Fibroblast of lung (primary cell): ENCODE results near the gene PACS2. TPM values are rescaled to one million over a fixed set of nuclear protein-coding genes. Genes with fewer than 3 reads are reported as not detected.

Source experiments
- DNase-seq, 2 donors: peaks; one replicate each; pipeline versions ENCODE4 v3.0.0 to v3.0.0-alpha.2; 2010; ENCODE audit warnings: low read depth in 2 of 2
- H2AFZ ChIP-seq: 2 replicates; pipeline ENCODE4 v1.5.1; 2012; ENCODE audit warnings: low read length, control low read depth, inconsistent platforms
- H3K27ac ChIP-seq: 2 replicates; pipeline ENCODE4 v1.5.1; 2011; ENCODE audit warnings: low read length, control low read depth; ENCODE audit not compliant: insufficient read depth
- H3K27me3 ChIP-seq: 2 replicates; pipeline ENCODE4 v1.5.1; 2011; ENCODE audit warnings: mild to moderate bottlenecking, low read length; ENCODE audit not compliant: control insufficient read depth, insufficient read depth
- H3K36me3 ChIP-seq: 2 replicates; pipeline ENCODE4 v1.5.1; 2011; ENCODE audit warnings: low read length; ENCODE audit not compliant: control insufficient read depth, insufficient read depth
- H3K4me1 ChIP-seq: 2 replicates; pipeline ENCODE4 v1.5.1; 2011; ENCODE audit warnings: low read length; ENCODE audit not compliant: control insufficient read depth, insufficient read depth; ENCODE audit errors: extremely low read depth
- H3K4me2 ChIP-seq: 2 replicates; pipeline ENCODE4 v1.5.1; 2011; ENCODE audit warnings: low read length, control low read depth; ENCODE audit not compliant: insufficient read depth; ENCODE audit errors: extremely low read depth
- H3K4me3 ChIP-seq, 4 experiments: fragments of 200-600 bp in 1 of 4; sonication (generic) in 1 of 4; replicated peaks in 1 of 4; 2 replicates each; pipeline ENCODE4 v1.5.1; 2011 to 2016; ENCODE audit warnings: low read length in 4 of 4, low read depth in 3 of 4, mild to moderate bottlenecking in 3 of 4, control low read depth in 2 of 4, inconsistent platforms in 1 of 4, mixed read lengths in 1 of 4; ENCODE audit not compliant: insufficient read depth in 1 of 4; ENCODE audit errors: control extremely low read depth in 1 of 4
- H3K79me2 ChIP-seq: 2 replicates; pipeline ENCODE4 v1.5.1; 2012; ENCODE audit warnings: mild to moderate bottlenecking, low read length, inconsistent platforms; ENCODE audit not compliant: control insufficient read depth, insufficient read depth
- H3K9ac ChIP-seq: 2 replicates; pipeline ENCODE4 v1.5.1; 2011; ENCODE audit warnings: mild to moderate bottlenecking, low read length, control low read depth; ENCODE audit not compliant: insufficient read depth
- H3K9me3 ChIP-seq: 2 replicates; pipeline ENCODE4 v1.5.1; 2012; ENCODE audit warnings: low read depth, low read length; ENCODE audit not compliant: control insufficient read depth, insufficient read depth
- H4K20me1 ChIP-seq: 2 replicates; pipeline ENCODE4 v1.5.1; 2011; ENCODE audit warnings: low read length; ENCODE audit not compliant: control insufficient read depth, insufficient read depth; ENCODE audit errors: extremely low read depth
- CTCF ChIP-seq, 2 donors: IDR thresholded peaks in 1 of 2; conservative IDR thresholded peaks in 1 of 2; 1 replicate in 1 of 2; 2 replicates in 1 of 2; pipeline ENCODE4 v1.5.1; 2011 to 2012; ENCODE audit warnings: low read length in 2 of 2, control low read depth in 1 of 2, inconsistent platforms in 1 of 2, low read depth in 1 of 2, mild to moderate bottlenecking in 1 of 2
- EZH2 ChIP-seq: IDR thresholded peaks from 2 replicates; pipeline ENCODE4 v1.5.1; 2012; ENCODE audit warnings: low read length, control low read depth, mild to moderate bottlenecking; ENCODE audit errors: missing control alignments
- polyA plus RNA-seq, 2 donors: library from polyadenylated mRNA; depleted of rRNA in 1 of 2; stranded (reverse) in 1 of 2; unstranded in 1 of 2; fragments of >200 nt; gene quantifications; 2 replicates each; pipeline ENCODE4 v1.2.1, GENCODE V29; 2011 to 2012; ENCODE audit warnings: missing spikeins in 1 of 2
- total RNA-seq: library from RNA; depleted of rRNA; stranded (reverse); fragments of >200 nt; gene quantifications from 2 replicates; pipeline ENCODE4 v1.2.1, GENCODE V29; 2014

Gene PACS2
- total and polyA plus RNA-seq, 2 donors (not counting 1 experiment from before 2014, with no cell fraction given), result 20.3 to 52.5 TPM

GRCh38 chr14:105350450-105351244 is 36.1 kb downstream of the PACS2 start:
- Histone ChIP-seq H3K4me3 (no peak overlapping the region), H3K79me2 (no peaks in the 10 kb centered on the region), H3K9me3 (no peaks in the 10 kb centered on the region), H3K4me2 (no peak overlapping the region), H4K20me1 (no peaks in the 10 kb centered on the region), H3K36me3 (no peaks in the 10 kb centered on the region), H3K27ac (no peak overlapping the region), H2AFZ (no peak overlapping the region), H3K4me1 (no peaks in the 10 kb centered on the region), H3K27me3 (no peaks in the 10 kb centered on the region), H3K9ac (no peak overlapping the region)
- DNase-seq, result no peak
- TF ChIP-seq CTCF (conservative IDR thresholded peaks at IDR 0.05 in 1 of 2, IDR thresholded peaks at IDR 0.05 in 1 of 2; ENCODE audit: low read depth in 1 of 2, low read length in 2 of 2) (no peak), EZH2 (no peak)

- H3K9ac ChIP-seq, result no peak overlapping the region
- no peak overlapping the region for H3K27ac ChIP-seq
- H4K20me1 ChIP-seq, result no peaks in the 10 kb centered on the region
- no peaks in the 10 kb centered on the region for H3K9me3 ChIP-seq
- no peak overlapping the region for H2AFZ ChIP-seq
- no peaks in the 10 kb centered on the region for H3K27me3 ChIP-seq
- H3K36me3 ChIP-seq, result no peaks in the 10 kb centered on the region
- no peak for DNase-seq
- H3K4me3 ChIP-seq, result no peak overlapping the region
- no peak overlapping the region for H3K4me2 ChIP-seq
- no peaks in the 10 kb centered on the region for H3K79me2 ChIP-seq
- H3K4me1 ChIP-seq, result no peaks in the 10 kb centered on the region
- TF ChIP-seq CTCF (conservative IDR thresholded peaks at IDR 0.05 in 1 of 2, IDR thresholded peaks at IDR 0.05 in 1 of 2; ENCODE audit: low read depth in 1 of 2, low read length in 2 of 2), result no peak
- no peak for TF ChIP-seq EZH2
Observed at GRCh38 chr14:105351410-105351809, 36.9 kb downstream of the PACS2 start.

GRCh38 chr14:105351920-105352851 is 37.6 kb downstream of the PACS2 start:
- no peak overlapping the region for H3K4me3 ChIP-seq
- H3K36me3 ChIP-seq, result no peaks in the 10 kb centered on the region
- peak; percentile 75 to 86 for DNase-seq
- H3K27ac ChIP-seq, result no peak overlapping the region
- H3K9me3 ChIP-seq, result no peaks in the 10 kb centered on the region
- H3K4me1 ChIP-seq, result no peaks in the 10 kb centered on the region
- no peak overlapping the region for H3K9ac ChIP-seq
- peak; percentile 83 to 86 for TF ChIP-seq CTCF (conservative IDR thresholded peaks at IDR 0.05 in 1 of 2, IDR thresholded peaks at IDR 0.05 in 1 of 2; ENCODE audit: low read depth in 1 of 2, low read length in 2 of 2)
- no peak for TF ChIP-seq EZH2
- no peaks in the 10 kb centered on the region for H3K27me3 ChIP-seq
- H2AFZ ChIP-seq, result no peak overlapping the region
- H4K20me1 ChIP-seq, result no peaks in the 10 kb centered on the region
- H3K4me2 ChIP-seq, result no peak overlapping the region
- H3K79me2 ChIP-seq, result no peaks in the 10 kb centered on the region
